Omental fat pad (tissue), 4 donors: ENCODE data around the gene ZNF419. TPM values are rescaled to one million over a fixed set of nuclear protein-coding genes. Genes with fewer than 3 reads are reported as not detected.
"Not testable (repeated sequence)": the region's sequence is repeated elsewhere in the genome, so short reads cannot be mapped to it uniquely, and the experiment has no call there.

Source experiments
- ATAC-seq: fragments of 150-250 bp; one replicate; pipeline ENCODE4 v1.9.1; 2016; ENCODE audit warnings: mild to moderate bottlenecking, moderate library complexity; ENCODE audit not compliant: low FRiP score
- DNase-seq: peaks from one replicate; pipeline ENCODE4 v3.0.0-alpha.2; 2019; ENCODE audit warnings: low spot score
- total RNA-seq, 4 donors: library from RNA; depleted of rRNA; stranded (reverse); fragments of >200 nt; gene quantifications; one replicate each; pipeline ENCODE4 v1.1.0, GENCODE V29; 2016
- TF ChIP-seq, protein P1 (sequence below), 3 donors: fragments of 450-650 bp; IDR thresholded peaks; one replicate each; pipeline ENCODE4 v1.5.1; 2016 to 2017; ENCODE audit warnings: antibody characterized with exemption in 3 of 3, mild to moderate bottlenecking in 3 of 3, moderate library complexity in 2 of 3

ZNF419 gene
- total RNA-seq, 4 donors from 2014 or later, result 5.8 to 14.8 (median 12.5) TPM

GRCh38 chr19:57466489-57466888, 21.1 kb upstream of the ZNF419 start:
- TF ChIP-seq, protein P1, sequence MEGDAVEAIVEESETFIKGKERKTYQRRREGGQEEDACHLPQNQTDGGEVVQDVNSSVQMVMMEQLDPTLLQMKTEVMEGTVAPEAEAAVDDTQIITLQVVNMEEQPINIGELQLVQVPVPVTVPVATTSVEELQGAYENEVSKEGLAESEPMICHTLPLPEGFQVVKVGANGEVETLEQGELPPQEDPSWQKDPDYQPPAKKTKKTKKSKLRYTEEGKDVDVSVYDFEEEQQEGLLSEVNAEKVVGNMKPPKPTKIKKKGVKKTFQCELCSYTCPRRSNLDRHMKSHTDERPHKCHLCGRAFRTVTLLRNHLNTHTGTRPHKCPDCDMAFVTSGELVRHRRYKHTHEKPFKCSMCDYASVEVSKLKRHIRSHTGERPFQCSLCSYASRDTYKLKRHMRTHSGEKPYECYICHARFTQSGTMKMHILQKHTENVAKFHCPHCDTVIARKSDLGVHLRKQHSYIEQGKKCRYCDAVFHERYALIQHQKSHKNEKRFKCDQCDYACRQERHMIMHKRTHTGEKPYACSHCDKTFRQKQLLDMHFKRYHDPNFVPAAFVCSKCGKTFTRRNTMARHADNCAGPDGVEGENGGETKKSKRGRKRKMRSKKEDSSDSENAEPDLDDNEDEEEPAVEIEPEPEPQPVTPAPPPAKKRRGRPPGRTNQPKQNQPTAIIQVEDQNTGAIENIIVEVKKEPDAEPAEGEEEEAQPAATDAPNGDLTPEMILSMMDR (IDR thresholded peaks at IDR 0.05), result no peak
- DNase-seq (no peak), ATAC-seq (no peak)

DNA sequence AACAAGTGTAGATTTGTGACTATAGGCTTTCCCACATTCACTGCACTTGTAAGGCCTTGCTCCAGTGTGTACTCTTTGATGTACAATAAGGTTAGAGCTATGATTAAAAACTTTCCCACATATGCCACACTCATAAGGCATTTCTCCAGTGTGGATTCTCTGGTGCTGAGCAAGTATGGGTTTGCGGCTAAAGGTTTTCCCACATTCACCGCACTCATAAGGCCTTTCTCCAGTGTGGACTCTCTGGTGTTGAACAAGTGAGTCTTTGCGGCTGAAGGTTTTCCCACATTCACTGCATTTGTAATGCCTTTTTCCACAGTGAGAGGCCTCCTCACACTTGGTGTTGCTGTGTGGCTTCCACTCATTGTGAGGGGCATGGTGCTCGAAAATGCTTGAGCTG, 13.9 kb upstream of the ZNF419 start:
- DNase-seq, result no peak
- ATAC-seq, result no peak
- TF ChIP-seq, protein P1 (IDR thresholded peaks at IDR 0.05), result no peak

GRCh38 chr19:57477191-57478008, 10.2 kb upstream of the ZNF419 start, which contains the start of gene ZNF772:
Gene ZNF772, minus strand, starts transcription at chr19:57477566. Its CDS starts 257 bp downstream, at chr19:57477309.
- ATAC-seq, result peak; percentile 95
- TF ChIP-seq, protein P1 (IDR thresholded peaks at IDR 0.05), result peak in 1 of 3 donors; percentile 12

DNA sequence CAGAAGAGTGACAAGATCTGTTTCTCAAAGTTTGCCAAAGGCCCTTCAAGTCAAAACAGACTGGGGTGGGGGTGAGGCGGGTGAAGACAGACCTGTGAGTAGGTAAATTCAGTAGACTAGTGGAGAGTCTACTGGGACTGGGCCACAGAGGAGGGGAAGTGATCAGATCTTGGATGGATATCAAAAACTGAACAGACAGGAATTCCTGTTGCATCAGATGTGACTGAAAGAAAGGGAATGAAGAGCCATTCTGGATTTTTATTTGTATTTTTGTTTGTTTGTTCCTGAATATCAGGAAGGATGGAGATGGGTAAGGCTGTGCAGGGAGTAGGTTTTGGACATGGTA, 722 bp downstream of the ZNF419 start:
- peak; percentile 27 for ATAC-seq
- DNase-seq, result not testable (repeated sequence)

More at GRCh38 chr19:57477191-57478008, 10.2 kb upstream of the ZNF419 start, which contains the start of gene ZNF772:
- peak; percentile 77 for DNase-seq

- not testable (repeated sequence) for ATAC-seq, DNase-seq
Observed at GRCh38 chr19:57499332-57499679, 11.8 kb downstream of the ZNF419 start.

DNA sequence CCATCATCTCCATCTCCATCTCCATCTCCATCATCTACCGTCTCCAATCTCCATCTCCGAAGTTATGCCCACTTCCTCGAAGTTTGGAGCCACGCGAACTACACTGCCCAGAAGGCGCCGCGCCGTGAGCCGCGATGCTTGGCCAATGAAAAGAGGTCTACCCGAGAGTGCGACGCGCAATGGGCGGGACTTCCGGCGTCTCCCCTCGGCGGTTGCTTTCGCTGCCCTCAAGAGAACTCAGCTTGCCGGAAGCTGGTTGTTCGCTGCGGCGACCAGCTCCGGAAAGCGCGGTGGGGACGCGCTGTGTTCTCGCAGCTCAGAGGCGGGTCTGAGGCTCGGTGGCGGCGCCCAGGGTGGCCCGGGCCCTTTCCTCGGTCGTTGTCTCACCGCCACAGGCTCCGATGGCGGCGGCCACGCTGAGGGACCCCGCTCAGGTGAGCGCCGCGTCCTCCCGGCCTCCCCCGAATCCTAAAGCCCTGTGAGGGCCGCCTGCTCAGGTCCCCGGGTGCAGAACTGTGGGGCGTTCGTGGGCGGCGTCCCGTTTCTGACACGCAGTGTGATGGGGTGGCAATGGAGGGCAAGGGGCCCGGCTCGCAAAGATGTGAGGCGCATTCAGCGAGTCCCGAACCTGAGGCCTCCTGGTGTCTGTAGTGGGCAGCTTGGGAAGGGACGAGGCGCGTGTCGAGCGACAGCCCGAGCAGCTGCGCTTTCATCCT, 12.3 kb downstream of the ZNF419 start, which contains the start of gene ZNF773:
ZNF773 (plus strand) TSS at position 259 of the 716 bp plus-strand sequence; CDS start at position 402, 143 bp downstream.
- peak; percentile 81 for DNase-seq
- ATAC-seq, result peak; percentile 96

- ATAC-seq, result not testable (repeated sequence)
Observed at GRCh38 chr19:57500400-57500799, 12.8 kb downstream of the ZNF419 start.

DNA sequence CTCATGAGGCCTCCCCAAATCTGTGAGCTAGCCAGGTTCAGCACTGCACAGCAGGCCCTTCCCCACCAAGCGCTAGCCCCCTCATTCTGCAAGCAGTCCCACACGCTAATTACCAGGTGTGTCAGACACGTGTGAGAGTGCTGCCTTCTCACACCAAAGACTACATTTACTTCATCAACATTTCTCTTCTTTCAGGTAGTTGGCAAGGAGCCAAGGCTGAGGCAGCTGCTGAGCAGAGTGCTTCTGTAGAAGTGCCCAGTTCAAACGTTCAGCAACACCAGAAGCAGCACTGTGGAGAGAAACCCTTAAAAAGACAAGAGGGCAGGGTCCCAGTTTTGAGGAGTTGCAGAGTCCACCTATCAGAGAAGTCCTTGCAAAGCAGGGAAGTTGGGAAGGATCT, 18.6 kb downstream of the ZNF419 start:
- TF ChIP-seq, protein P1 (IDR thresholded peaks at IDR 0.05), result no peak
- DNase-seq (no peak), ATAC-seq (no peak)

More at GRCh38 chr19:57500400-57500799, 12.8 kb downstream of the ZNF419 start:
- not testable (repeated sequence) for DNase-seq

- ATAC-seq, result no peak
- TF ChIP-seq, protein P1 (IDR thresholded peaks at IDR 0.05), result no peak
- DNase-seq, result no peak
Observed at GRCh38 chr19:57511484-57511883, 23.9 kb downstream of the ZNF419 start.
